SK-N-SH treated with all-trans-retinoic acid at 6 μM for 48 hours (cell line): Measurements from ENCODE around the gene GZMM.

ENCODE experiments used
- ATAC-seq: fragments of 200-7000 bp; cut with Tn5 transposase; 3 replicates; pipeline ENCODE4 v1.9.1; 2020; ENCODE audit warnings: mild to moderate bottlenecking, moderate library complexity
- ARNTL ChIP-seq: fragments of 450-650 bp; formaldehyde crosslinking; IDR thresholded peaks from 2 replicates; pipeline ENCODE4 v1.5.0; 2020; ENCODE audit warnings: low read depth, mild to moderate bottlenecking, moderate library complexity, borderline replicate concordance
- CSDC2 ChIP-seq: fragments of 250-450 bp; sonication (Bioruptor Pico); IDR thresholded peaks from 2 replicates; pipeline ENCODE4 v1.5.0; 2020; ENCODE audit warnings: mild to moderate bottlenecking, moderate library complexity
- ESRRG ChIP-seq: fragments of 250-450 bp; sonication (Bioruptor Pico); IDR thresholded peaks from 2 replicates; pipeline ENCODE4 v1.6.1; 2021; ENCODE audit warnings: mild to moderate bottlenecking
- GLIS3 ChIP-seq: fragments of 250-450 bp; sonication (Bioruptor Pico); IDR thresholded peaks from 2 replicates; pipeline ENCODE4 v1.5.0; 2020; ENCODE audit warnings: mild to moderate bottlenecking, moderate library complexity
- PPARA ChIP-seq: fragments of 250-450 bp; sonication (Bioruptor Pico); IDR thresholded peaks from 2 replicates; pipeline ENCODE4 v1.5.0; 2020; ENCODE audit warnings: mild to moderate bottlenecking, borderline replicate concordance
- RARB ChIP-seq: fragments of 250-450 bp; sonication (Bioruptor Pico); IDR thresholded peaks from 2 replicates; pipeline ENCODE4 v1.8.0; 2021; ENCODE audit warnings: mild to moderate bottlenecking, moderate library complexity
- SNAI2 ChIP-seq: fragments of 250-450 bp; sonication (Bioruptor Pico); IDR thresholded peaks from 2 replicates; pipeline ENCODE4 v1.5.0; 2020; ENCODE audit warnings: mild to moderate bottlenecking, moderate library complexity
- TCF4 ChIP-seq: fragments of 250-450 bp; sonication (Bioruptor Pico); IDR thresholded peaks from 2 replicates; pipeline ENCODE4 v1.8.0; 2021; ENCODE audit warnings: mild to moderate bottlenecking, moderate library complexity, borderline replicate concordance
- TOX ChIP-seq: fragments of 250-450 bp; sonication (Bioruptor Pico); IDR thresholded peaks from 2 replicates; pipeline ENCODE4 v1.8.0; 2021; ENCODE audit warnings: mild to moderate bottlenecking, moderate library complexity, borderline replicate concordance
- ZC3H10 ChIP-seq: fragments of 250-450 bp; sonication (Bioruptor Pico); IDR thresholded peaks from 2 replicates; pipeline ENCODE4 v1.5.1; 2021; ENCODE audit warnings: mild to moderate bottlenecking, moderate library complexity
- ZFP3 ChIP-seq: fragments of 250-450 bp; sonication (Bioruptor Pico); IDR thresholded peaks from 2 replicates; pipeline ENCODE4 v1.5.0; 2020; ENCODE audit warnings: mild to moderate bottlenecking, moderate library complexity
- ZFP30 ChIP-seq: fragments of 450-650 bp; formaldehyde crosslinking; IDR thresholded peaks from 2 replicates; pipeline ENCODE4 v1.5.0; 2022; ENCODE audit warnings: mild to moderate bottlenecking, moderate library complexity
- ZNF565 ChIP-seq: fragments of 450-650 bp; formaldehyde crosslinking; conservative IDR thresholded peaks from 2 replicates; pipeline ENCODE4 v1.5.0; 2020; ENCODE audit warnings: low read depth, mild to moderate bottlenecking, moderate library complexity
- ZNF70 ChIP-seq: fragments of 450-650 bp; formaldehyde crosslinking; IDR thresholded peaks from 2 replicates; pipeline ENCODE4 v1.5.0; 2020; ENCODE audit warnings: mild to moderate bottlenecking, moderate library complexity
- ZNF8 ChIP-seq: fragments of 450-650 bp; formaldehyde crosslinking; IDR thresholded peaks from 2 replicates; pipeline ENCODE4 v1.5.0; 2020; ENCODE audit warnings: mild to moderate bottlenecking, moderate library complexity
- TF ChIP-seq, protein P1 (sequence below): fragments of 250-450 bp; sonication (Bioruptor Pico); IDR thresholded peaks from 2 replicates; pipeline ENCODE4 v1.5.1; 2020; ENCODE audit warnings: low read depth, mild to moderate bottlenecking, moderate library complexity
- TF ChIP-seq, protein P2 (sequence below): fragments of 250-450 bp; sonication (Bioruptor Pico); IDR thresholded peaks from 2 replicates; pipeline ENCODE4 v1.5.1; 2021; ENCODE audit warnings: mild to moderate bottlenecking, moderate library complexity
- TF ChIP-seq, protein P3 (sequence below): fragments of 250-450 bp; sonication (Bioruptor Pico); IDR thresholded peaks from 2 replicates; pipeline ENCODE4 v1.5.0; 2020; ENCODE audit warnings: mild to moderate bottlenecking, moderate library complexity
- TF ChIP-seq, protein P4 (sequence below): fragments of 250-450 bp; sonication (Bioruptor Pico); IDR thresholded peaks from 2 replicates; pipeline ENCODE4 v1.8.0; 2020; ENCODE audit warnings: mild to moderate bottlenecking, moderate library complexity, borderline replicate concordance

The GZMM gene

DNA sequence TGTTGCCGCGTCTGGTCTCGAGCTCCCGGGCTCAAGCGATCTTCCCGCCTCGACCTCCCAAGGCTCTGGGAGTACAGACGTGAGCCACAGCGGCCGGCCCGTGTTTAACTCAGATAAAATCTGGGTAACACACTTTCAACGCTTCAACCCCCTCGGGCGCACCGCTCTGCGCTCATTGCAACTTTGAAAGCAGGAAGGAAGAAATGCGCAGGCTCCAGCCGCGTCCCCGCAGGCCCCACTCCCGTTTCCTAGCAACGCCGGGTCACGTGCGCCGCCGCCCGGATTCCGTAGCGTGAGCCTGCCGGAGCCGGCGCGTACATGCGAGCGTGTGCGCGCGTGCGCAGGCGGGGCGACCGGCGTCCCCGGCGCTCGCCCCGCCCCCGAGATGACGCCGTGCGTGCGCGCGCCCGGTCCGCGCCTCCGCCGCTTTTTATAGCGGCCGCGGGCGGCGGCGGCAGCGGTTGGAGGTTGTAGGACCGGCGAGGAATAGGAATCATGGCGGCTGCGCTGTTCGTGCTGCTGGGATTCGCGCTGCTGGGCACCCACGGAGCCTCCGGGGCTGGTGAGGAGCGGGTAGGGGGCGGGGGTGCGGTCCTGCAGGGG, 28.4 kb downstream of the GZMM start, which contains the start of gene BSG:
BSG (plus strand) TSS at position 457 of the 603 bp plus-strand sequence; CDS start at position 496, 39 bp downstream.
- TF ChIP-seq ZFP3 (CRISPR knock-in tag) (no peak), ZC3H10 (CRISPR knock-in tag) (no peak), GLIS3 (CRISPR knock-in tag) (peak; percentile 23; the same call in 1 of the 2 replicates), RARB (CRISPR knock-in tag) (no peak), CSDC2 (CRISPR knock-in tag) (no peak), TCF4 (CRISPR knock-in tag) (no peak), ARNTL (CRISPR knock-in tag) (no peak), SNAI2 (CRISPR knock-in tag) (no peak), ZFP30 (no peak), ZNF70 (no peak)
- TF ChIP-seq, protein P1, sequence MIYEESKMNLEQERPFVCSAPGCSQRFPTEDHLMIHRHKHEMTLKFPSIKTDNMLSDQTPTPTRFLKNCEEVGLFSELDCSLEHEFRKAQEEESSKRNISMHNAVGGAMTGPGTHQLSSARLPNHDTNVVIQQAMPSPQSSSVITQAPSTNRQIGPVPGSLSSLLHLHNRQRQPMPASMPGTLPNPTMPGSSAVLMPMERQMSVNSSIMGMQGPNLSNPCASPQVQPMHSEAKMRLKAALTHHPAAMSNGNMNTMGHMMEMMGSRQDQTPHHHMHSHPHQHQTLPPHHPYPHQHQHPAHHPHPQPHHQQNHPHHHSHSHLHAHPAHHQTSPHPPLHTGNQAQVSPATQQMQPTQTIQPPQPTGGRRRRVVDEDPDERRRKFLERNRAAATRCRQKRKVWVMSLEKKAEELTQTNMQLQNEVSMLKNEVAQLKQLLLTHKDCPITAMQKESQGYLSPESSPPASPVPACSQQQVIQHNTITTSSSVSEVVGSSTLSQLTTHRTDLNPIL (CRISPR knock-in tag), result no peak
- TF ChIP-seq, protein P2, sequence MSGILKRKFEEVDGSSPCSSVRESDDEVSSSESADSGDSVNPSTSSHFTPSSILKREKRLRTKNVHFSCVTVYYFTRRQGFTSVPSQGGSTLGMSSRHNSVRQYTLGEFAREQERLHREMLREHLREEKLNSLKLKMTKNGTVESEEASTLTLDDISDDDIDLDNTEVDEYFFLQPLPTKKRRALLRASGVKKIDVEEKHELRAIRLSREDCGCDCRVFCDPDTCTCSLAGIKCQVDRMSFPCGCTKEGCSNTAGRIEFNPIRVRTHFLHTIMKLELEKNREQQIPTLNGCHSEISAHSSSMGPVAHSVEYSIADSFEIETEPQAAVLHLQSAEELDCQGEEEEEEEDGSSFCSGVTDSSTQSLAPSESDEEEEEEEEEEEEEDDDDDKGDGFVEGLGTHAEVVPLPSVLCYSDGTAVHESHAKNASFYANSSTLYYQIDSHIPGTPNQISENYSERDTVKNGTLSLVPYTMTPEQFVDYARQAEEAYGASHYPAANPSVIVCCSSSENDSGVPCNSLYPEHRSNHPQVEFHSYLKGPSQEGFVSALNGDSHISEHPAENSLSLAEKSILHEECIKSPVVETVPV (CRISPR knock-in tag), result no peak
- TF ChIP-seq, protein P3, sequence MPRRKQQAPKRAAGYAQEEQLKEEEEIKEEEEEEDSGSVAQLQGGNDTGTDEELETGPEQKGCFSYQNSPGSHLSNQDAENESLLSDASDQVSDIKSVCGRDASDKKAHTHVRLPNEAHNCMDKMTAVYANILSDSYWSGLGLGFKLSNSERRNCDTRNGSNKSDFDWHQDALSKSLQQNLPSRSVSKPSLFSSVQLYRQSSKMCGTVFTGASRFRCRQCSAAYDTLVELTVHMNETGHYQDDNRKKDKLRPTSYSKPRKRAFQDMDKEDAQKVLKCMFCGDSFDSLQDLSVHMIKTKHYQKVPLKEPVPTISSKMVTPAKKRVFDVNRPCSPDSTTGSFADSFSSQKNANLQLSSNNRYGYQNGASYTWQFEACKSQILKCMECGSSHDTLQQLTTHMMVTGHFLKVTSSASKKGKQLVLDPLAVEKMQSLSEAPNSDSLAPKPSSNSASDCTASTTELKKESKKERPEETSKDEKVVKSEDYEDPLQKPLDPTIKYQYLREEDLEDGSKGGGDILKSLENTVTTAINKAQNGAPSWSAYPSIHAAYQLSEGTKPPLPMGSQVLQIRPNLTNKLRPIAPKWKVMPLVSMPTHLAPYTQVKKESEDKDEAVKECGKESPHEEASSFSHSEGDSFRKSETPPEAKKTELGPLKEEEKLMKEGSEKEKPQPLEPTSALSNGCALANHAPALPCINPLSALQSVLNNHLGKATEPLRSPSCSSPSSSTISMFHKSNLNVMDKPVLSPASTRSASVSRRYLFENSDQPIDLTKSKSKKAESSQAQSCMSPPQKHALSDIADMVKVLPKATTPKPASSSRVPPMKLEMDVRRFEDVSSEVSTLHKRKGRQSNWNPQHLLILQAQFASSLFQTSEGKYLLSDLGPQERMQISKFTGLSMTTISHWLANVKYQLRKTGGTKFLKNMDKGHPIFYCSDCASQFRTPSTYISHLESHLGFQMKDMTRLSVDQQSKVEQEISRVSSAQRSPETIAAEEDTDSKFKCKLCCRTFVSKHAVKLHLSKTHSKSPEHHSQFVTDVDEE, result peak; percentile 71; the same call in 1 of the 2 replicates
- ATAC-seq, result peak; percentile 59

DNA sequence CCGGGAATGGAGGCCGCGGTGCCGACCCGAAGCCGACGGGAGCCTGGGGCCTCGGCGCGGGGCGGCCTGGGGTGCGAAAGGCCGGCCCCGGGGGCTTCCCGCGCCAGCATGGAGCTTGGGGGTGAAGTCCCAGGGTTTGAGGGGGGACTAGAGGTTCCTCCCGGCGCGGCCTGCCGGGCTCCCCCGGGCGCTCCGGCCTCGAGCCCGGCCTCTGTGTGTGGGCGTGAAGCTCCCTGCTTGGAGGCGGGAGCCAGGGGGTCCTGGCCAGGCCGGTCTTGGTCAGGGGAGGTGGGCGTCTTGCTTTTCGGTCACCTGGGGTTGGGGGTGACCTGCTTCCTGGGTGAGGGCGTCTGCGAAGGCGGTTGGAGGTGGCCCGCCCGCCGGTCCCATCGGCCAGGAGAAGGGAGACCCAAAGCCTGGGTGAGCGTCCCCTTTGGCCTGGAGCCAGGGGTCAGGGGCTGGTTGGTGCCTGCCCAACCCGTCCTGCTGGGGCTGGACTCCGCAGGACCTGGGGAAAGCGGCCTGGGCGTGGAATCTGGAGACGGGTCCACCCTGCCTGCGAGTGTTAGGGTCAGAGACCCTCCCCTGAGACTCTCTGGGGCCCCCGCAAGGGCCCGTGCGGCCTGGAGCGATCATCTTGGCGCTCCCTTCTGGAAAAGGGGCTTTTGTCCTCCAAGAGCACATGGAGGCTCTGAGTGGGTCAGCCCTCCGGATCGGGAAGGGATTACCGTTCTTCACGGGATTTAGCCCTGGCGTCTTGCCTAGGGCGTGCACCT, 29.1 kb downstream of the GZMM start:
- peak; percentile 43 for ATAC-seq
- TF ChIP-seq, protein P2 (CRISPR knock-in tag), result no peak
- TF ChIP-seq PPARA (CRISPR knock-in tag) (no peak), TOX (no peak), RARB (CRISPR knock-in tag) (no peak), GLIS3 (CRISPR knock-in tag) (no peak), ZNF8 (CRISPR knock-in tag) (no peak), CSDC2 (CRISPR knock-in tag) (no peak), ZNF565 (CRISPR knock-in tag) (no peak), ESRRG (CRISPR knock-in tag) (no peak), ARNTL (CRISPR knock-in tag) (no peak), ZFP3 (CRISPR knock-in tag) (no peak)
- TF ChIP-seq, protein P1 (CRISPR knock-in tag), result no peak
- TF ChIP-seq, protein P4, sequence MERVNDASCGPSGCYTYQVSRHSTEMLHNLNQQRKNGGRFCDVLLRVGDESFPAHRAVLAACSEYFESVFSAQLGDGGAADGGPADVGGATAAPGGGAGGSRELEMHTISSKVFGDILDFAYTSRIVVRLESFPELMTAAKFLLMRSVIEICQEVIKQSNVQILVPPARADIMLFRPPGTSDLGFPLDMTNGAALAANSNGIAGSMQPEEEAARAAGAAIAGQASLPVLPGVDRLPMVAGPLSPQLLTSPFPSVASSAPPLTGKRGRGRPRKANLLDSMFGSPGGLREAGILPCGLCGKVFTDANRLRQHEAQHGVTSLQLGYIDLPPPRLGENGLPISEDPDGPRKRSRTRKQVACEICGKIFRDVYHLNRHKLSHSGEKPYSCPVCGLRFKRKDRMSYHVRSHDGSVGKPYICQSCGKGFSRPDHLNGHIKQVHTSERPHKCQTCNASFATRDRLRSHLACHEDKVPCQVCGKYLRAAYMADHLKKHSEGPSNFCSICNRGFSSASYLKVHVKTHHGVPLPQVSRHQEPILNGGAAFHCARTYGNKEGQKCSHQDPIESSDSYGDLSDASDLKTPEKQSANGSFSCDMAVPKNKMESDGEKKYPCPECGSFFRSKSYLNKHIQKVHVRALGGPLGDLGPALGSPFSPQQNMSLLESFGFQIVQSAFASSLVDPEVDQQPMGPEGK (CRISPR knock-in tag), result no peak
